K562 (cell line): Measurements from ENCODE around the gene TNFRSF6B. TPM values are rescaled to one million over a fixed set of nuclear protein-coding genes. Genes with fewer than 3 reads are reported as not detected.
A peak's percentile ranks its signal among the peaks of the same experiment; 100 is the strongest.

Experiments used
- CBFB ChIP-seq: sonication (generic); formaldehyde crosslinking; IDR thresholded peaks from 2 replicates; pipeline ENCODE4 v1.4.0; 2020; ENCODE audit warnings: mild to moderate bottlenecking, missing genetic modification reagents
- CHD4 ChIP-seq: fragments of 200-600 bp; sonication (generic); IDR thresholded peaks from 3 replicates; pipeline ENCODE4 v1.6.1; 2012; ENCODE audit warnings: low read depth, mild to moderate bottlenecking, mixed read lengths, low read length, inconsistent platforms; ENCODE audit not compliant: insufficient read depth, insufficient replicate concordance, poor library complexity, severe bottlenecking
- CXXC5 ChIP-seq: fragments of 250-450 bp; sonication (Bioruptor Pico); IDR thresholded peaks from 2 replicates; pipeline ENCODE4 v1.8.0; 2022; ENCODE audit warnings: inconsistent platforms, mild to moderate bottlenecking, moderate library complexity
- ETV1 ChIP-seq: fragments of 450-650 bp; conservative IDR thresholded peaks from 2 replicates; pipeline ENCODE4 v1.6.1; 2016; ENCODE audit warnings: missing genetic modification characterization, control low read depth, low read depth, missing compliant biosample characterization
- GTF2F1 ChIP-seq: IDR thresholded peaks from 2 replicates; pipeline ENCODE4 v1.6.1; 2011; ENCODE audit warnings: low read depth, low read length, improper control_type of control experiment
- MECOM ChIP-seq: fragments of 250-450 bp; sonication (Bioruptor Pico); IDR thresholded peaks from 2 replicates; pipeline ENCODE4 v1.8.0; 2022; ENCODE audit warnings: inconsistent platforms
- NFXL1 ChIP-seq: fragments of 450-650 bp; formaldehyde crosslinking; IDR thresholded peaks from 2 replicates; pipeline ENCODE4 v1.4.0; 2021; ENCODE audit warnings: mild to moderate bottlenecking
- NR2C1 ChIP-seq, 2 experiments: fragments of 450-650 bp; IDR thresholded peaks; 2 replicates each; pipeline ENCODE4 v1.6.1; 2017; ENCODE audit warnings: mild to moderate bottlenecking in 2 of 2, antibody characterized with exemption in 1 of 2, inconsistent platforms in 1 of 2, missing compliant biosample characterization in 1 of 2, missing genetic modification characterization in 1 of 2
- POLR3G ChIP-seq: IDR thresholded peaks from 2 replicates; pipeline ENCODE4 v1.6.1; 2011; ENCODE audit not compliant: insufficient read length, insufficient replicate concordance; ENCODE audit errors: extremely low read depth
- RB1 ChIP-seq: fragments of 450-650 bp; IDR thresholded peaks from 2 replicates; pipeline ENCODE4 v1.6.1; 2017; ENCODE audit warnings: low read depth, mild to moderate bottlenecking
- RNF2 ChIP-seq: sonication (generic); IDR thresholded peaks from 2 replicates; pipeline ENCODE4 v1.6.1; 2016
- SIN3A ChIP-seq, 2 experiments: fragments of 150-350 bp in 1 of 2; IDR thresholded peaks; 2 replicates each; pipeline ENCODE4 v1.6.1; 2011 to 2016; ENCODE audit warnings: borderline replicate concordance in 2 of 2, low read depth in 2 of 2, low read length in 2 of 2, mild to moderate bottlenecking in 2 of 2, moderate library complexity in 2 of 2; ENCODE audit not compliant: control insufficient read depth in 1 of 2
- TRIM28 ChIP-seq: fragments of 450-650 bp; IDR thresholded peaks from 2 replicates; pipeline ENCODE4 v1.6.1; 2017
- ZEB2 ChIP-seq: fragments of 450-650 bp; IDR thresholded peaks from 2 replicates; pipeline ENCODE4 v1.6.1; 2016
- ZNF395 ChIP-seq: fragments of 200-800 bp; sonication (Bioruptor generic); IDR thresholded peaks from 2 replicates; pipeline ENCODE4 v1.6.1; 2017; ENCODE audit warnings: missing genetic modification characterization, missing compliant biosample characterization
- ZNF561 ChIP-seq: fragments of 450-650 bp; formaldehyde crosslinking; conservative IDR thresholded peaks from 2 replicates; pipeline ENCODE4 v1.4.0; 2020; ENCODE audit warnings: mild to moderate bottlenecking, moderate library complexity
- ZNF717 ChIP-seq: fragments of 250-450 bp; sonication (Bioruptor Pico); IDR thresholded peaks from 2 replicates; pipeline ENCODE4 v1.5.0; 2021
- ZNF778 ChIP-seq: fragments of 450-650 bp; formaldehyde crosslinking; IDR thresholded peaks from 2 replicates; pipeline ENCODE4 v1.4.0; 2020; ENCODE audit warnings: mild to moderate bottlenecking, moderate library complexity
- ZNF780A ChIP-seq: fragments of 250-450 bp; sonication (Bioruptor Pico); IDR thresholded peaks from 2 replicates; pipeline ENCODE4 v1.5.0; 2021; ENCODE audit warnings: mild to moderate bottlenecking
- ZSCAN29 ChIP-seq: fragments of 450-650 bp; IDR thresholded peaks from 2 replicates; pipeline ENCODE4 v1.6.1; 2017
- polyA plus RNA-seq, 8 experiments: library from polyadenylated mRNA; depleted of rRNA in 4 of 8; stranded (reverse) in 5 of 8; unstranded in 3 of 8; fragments of >200 nt; fragmentation: Nextera tagmentation in 2 of 8; fragmentation: Illumina TruSeq in 1 of 8; extraction: Ambion mirVana in 2 of 8; extraction: Trizol in 1 of 8; gene quantifications; 2 replicates each; pipeline versions ENCODE4 v1.2.1 to v1.2.3, GENCODE V29; 2011 to 2014; ENCODE audit warnings: inconsistent platforms in 1 of 8, missing spikeins in 1 of 8
- total RNA-seq, 7 experiments: library from RNA; depleted of rRNA in 6 of 7; stranded (reverse); fragments of >200 nt in 6 of 7; fragmentation: Illumina TruSeq in 2 of 7; extraction: Trizol in 2 of 7; gene quantifications; 2 replicates each; pipeline versions ENCODE4 v1.2.1 to v1.2.3, GENCODE V29; 2011 to 2021; ENCODE audit warnings: low replicate concordance in 1 of 7
- TF ChIP-seq, protein P1 (sequence below): fragments of 450-650 bp; conservative IDR thresholded peaks from 2 replicates; pipeline ENCODE4 v1.6.1; 2016; ENCODE audit warnings: missing genetic modification characterization, low read depth, mild to moderate bottlenecking, missing compliant biosample characterization, moderate library complexity
- TF ChIP-seq, protein P2 (sequence below): sonication (generic); formaldehyde crosslinking; IDR thresholded peaks from 2 replicates; pipeline ENCODE4 v1.8.0; 2022; ENCODE audit warnings: mild to moderate bottlenecking, missing genetic modification reagents
- TF ChIP-seq, protein P3 (sequence below): sonication (generic); formaldehyde crosslinking; IDR thresholded peaks from 2 replicates; pipeline ENCODE4 v1.8.1; 2023; ENCODE audit warnings: mild to moderate bottlenecking, missing genetic modification reagents

TNFRSF6B gene
- total and polyA plus RNA-seq, 9 of the 15 experiments (the other 6 are each of a cell fraction or from before 2014, with no cell fraction given): 0.10 to 3.5 (median 0.32) TPM; not detected in 6

DNA sequence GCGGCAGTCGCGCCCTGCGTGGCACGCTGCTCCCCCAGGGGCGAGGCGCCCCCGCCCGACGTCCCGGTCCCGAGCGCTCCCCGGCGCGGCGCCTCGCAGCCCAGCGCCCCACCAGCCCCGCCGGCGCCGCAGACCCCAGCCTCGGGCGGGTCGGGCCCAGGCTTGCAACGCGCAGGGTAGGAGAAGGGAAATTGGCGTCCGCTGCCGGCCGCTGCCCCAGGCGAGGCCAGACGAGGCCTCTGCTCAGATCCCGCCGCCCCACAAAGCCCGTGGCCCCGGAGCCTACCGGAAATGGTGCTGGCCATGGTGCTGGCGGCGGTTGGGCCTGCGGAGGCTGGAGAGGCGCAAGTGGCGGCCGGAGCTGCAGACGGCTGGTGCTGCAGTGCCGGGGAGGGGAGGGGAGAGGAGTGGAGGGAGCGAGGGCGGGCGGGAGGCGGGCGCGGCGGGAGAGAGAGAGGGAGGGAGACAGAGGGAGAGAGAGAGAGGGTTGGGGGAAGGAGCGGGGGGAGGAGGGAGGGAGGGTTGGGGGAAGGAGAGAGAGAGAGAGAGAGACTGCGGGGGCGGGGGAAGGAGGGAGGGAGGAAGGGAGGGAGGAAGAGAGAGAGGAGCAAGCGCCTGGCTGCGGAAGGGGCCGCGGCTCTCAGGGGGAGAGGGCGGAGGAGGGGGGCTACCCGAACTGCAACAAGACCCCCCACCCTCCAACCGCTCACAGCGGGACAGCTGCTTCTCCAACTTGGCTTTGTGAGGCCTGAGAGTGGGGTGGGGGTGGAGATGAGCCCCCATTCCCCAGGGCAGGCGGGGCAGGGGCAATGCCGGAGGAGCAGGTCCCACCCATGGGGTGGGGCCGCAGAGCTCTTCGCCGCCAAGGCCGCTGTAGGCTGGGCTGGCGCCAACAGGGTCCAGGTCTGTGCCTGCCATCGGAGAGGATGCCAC, 43.1 kb upstream of the TNFRSF6B start, which contains the start of gene STMN3 (continued):
- TF ChIP-seq ZNF395 (CRISPR knock-in tag): peak; percentile 29; the same call in 1 of the 2 replicates
- TF ChIP-seq POLR3G: no peak
- TF ChIP-seq CBFB: no peak; the same call in 1 of the 2 replicates
- no peak for TF ChIP-seq ZNF780A (CRISPR knock-in tag)
- no peak for TF ChIP-seq NFXL1 (CRISPR knock-in tag)
- TF ChIP-seq, protein P1, sequence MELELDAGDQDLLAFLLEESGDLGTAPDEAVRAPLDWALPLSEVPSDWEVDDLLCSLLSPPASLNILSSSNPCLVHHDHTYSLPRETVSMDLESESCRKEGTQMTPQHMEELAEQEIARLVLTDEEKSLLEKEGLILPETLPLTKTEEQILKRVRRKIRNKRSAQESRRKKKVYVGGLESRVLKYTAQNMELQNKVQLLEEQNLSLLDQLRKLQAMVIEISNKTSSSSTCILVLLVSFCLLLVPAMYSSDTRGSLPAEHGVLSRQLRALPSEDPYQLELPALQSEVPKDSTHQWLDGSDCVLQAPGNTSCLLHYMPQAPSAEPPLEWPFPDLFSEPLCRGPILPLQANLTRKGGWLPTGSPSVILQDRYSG (tag): no peak
- TF ChIP-seq SIN3A (IDR thresholded peaks at IDR 0.05; ENCODE audit: borderline replicate concordance in 2 of 2, control insufficient read depth in 1 of 2, low read depth in 2 of 2, low read length in 2 of 2): peak; percentile 92 to 99; a peak in 3 of 4 replicates
- TF ChIP-seq CHD4: no peak
- TF ChIP-seq RNF2: peak; percentile 35; the same call in 1 of the 2 replicates
- TF ChIP-seq, protein P2, sequence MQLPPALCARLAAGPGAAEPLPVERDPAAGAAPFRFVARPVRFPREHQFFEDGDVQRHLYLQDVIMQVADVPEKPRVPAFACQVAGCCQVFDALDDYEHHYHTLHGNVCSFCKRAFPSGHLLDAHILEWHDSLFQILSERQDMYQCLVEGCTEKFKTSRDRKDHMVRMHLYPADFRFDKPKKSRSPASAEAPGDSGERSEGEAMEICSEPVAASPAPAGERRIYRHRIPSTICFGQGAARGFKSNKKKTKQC (CRISPR knock-in tag): peak; percentile 93; the same call in 1 of the 2 replicates
- TF ChIP-seq GTF2F1: no peak
- TF ChIP-seq MECOM (CRISPR knock-in tag): no peak
- TF ChIP-seq ZEB2: no peak
- no peak for TF ChIP-seq NR2C1 (IDR thresholded peaks at IDR 0.05)
- TF ChIP-seq NR2C1 (tag; IDR thresholded peaks at IDR 0.05): no peak
- no peak for TF ChIP-seq ZNF717 (CRISPR knock-in tag)
- TF ChIP-seq TRIM28: no peak
- peak; percentile 97 for TF ChIP-seq ETV1 (tag)
- TF ChIP-seq, protein P3, sequence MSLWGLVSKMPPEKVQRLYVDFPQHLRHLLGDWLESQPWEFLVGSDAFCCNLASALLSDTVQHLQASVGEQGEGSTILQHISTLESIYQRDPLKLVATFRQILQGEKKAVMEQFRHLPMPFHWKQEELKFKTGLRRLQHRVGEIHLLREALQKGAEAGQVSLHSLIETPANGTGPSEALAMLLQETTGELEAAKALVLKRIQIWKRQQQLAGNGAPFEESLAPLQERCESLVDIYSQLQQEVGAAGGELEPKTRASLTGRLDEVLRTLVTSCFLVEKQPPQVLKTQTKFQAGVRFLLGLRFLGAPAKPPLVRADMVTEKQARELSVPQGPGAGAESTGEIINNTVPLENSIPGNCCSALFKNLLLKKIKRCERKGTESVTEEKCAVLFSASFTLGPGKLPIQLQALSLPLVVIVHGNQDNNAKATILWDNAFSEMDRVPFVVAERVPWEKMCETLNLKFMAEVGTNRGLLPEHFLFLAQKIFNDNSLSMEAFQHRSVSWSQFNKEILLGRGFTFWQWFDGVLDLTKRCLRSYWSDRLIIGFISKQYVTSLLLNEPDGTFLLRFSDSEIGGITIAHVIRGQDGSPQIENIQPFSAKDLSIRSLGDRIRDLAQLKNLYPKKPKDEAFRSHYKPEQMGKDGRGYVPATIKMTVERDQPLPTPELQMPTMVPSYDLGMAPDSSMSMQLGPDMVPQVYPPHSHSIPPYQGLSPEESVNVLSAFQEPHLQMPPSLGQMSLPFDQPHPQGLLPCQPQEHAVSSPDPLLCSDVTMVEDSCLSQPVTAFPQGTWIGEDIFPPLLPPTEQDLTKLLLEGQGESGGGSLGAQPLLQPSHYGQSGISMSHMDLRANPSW (CRISPR knock-in tag): peak; percentile 63; the same call in 1 of the 2 replicates
- TF ChIP-seq ZSCAN29: no peak
- no peak for TF ChIP-seq ZNF778 (CRISPR knock-in tag)
- TF ChIP-seq CXXC5 (CRISPR knock-in tag): peak; percentile 80
- peak; percentile 82 for TF ChIP-seq RB1
- TF ChIP-seq ZNF561 (CRISPR knock-in tag): no peak
